Right ventricle myocardium inferior (tissue), 1 donor: ENCODE results near the gene FOXE3. TPM values are rescaled to one million over a fixed set of nuclear protein-coding genes. Genes with fewer than 3 reads are reported as not detected.
A peak's percentile ranks its signal among the peaks of the same experiment; 100 is the strongest.

Experiments used
- ATAC-seq: fragments of 200-7000 bp; cut with Tn5 transposase; one replicate; pipeline ENCODE4 v1.9.1; 2020; ENCODE audit warnings: mild to moderate bottlenecking, moderate library complexity
- DNase-seq: peaks from one replicate; pipeline ENCODE4 v3.0.0; 2021; ENCODE audit errors: missing footprints
- intact Hi-C: fragments of 100-400 bp; cut with DNase I; formaldehyde crosslinking; loops from one replicate; pipeline ENCODE4 v1.11.0; 2022
- long read RNA-seq: library from polyadenylated mRNA; unstranded; transcript quantifications from one replicate; pipeline ENCODE4 v2.0.0, GENCODE V29; 2021
- total RNA-seq: library from RNA; stranded (reverse); fragmentation: NEBNext Ultra II Directional; extraction: Animal tissue kit (Norgen Biotek cat#: 25700); gene quantifications from one replicate; pipeline ENCODE4 v1.2.1, GENCODE V29; 2021
- donor health status: DM: no; HTN: yes; CAD: no; lungs with severe emphysema.

FOXE3 gene
- not detected for total RNA-seq
- long read RNA-seq: 0 reads

DNA sequence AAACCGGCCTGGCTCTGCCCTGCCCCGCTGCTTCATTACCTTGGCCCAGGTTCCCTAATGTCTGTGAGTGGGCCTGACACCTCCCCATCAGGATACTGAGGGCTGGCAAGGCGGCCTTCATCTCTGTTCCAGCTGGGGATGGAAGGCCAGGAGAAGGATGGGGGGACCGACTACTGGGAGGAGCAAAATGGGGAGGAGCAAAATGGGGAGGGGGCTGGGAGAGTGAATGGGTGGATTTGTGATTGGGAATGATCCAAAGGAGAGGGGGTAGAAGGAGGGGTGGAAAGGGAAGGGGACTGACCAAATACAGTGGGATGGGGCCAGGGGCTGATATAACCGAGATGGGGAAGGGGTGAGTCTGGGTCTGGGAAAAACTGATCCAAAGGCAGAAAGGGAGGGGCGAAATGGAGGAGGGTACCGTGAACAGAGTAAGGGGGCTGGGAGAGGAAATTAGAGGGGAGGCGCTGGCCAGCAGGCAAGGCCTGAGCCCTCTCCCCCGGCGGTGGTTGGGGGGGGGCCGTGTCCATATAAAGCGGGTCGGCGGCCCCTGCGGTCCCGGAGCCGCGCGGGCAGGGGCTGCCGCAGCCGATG, at the start of gene FOXE3:
FOXE3 (plus strand) TSS at position 558 of the 591 bp plus-strand sequence; CDS start at position 589, 31 bp downstream.
- intact Hi-C loops: no loop called here
- no peak for ATAC-seq
- DNase-seq: no peak

DNA sequence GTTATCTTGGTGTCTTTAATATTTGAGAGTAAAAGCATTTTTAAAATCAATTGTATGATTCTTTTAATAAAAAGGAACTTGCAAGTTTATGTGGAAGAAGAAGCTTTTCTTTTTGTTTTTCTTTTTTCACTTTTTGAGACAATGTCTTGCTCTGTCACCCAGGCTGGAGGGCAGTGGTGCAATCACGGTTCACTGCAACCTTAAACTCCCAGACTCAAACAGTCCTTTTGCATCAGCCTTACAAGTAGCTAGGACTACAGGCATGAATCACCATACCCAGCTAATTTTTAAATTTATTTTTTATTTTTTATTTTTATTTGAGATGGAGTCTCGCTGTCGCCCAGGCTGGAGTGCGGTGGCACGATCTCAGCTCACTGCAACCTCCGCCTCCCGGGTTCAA, 48.4 kb upstream of the FOXE3 start:
- intact Hi-C loops: no loop called here
- no peak for DNase-seq
- no peak for ATAC-seq

DNA sequence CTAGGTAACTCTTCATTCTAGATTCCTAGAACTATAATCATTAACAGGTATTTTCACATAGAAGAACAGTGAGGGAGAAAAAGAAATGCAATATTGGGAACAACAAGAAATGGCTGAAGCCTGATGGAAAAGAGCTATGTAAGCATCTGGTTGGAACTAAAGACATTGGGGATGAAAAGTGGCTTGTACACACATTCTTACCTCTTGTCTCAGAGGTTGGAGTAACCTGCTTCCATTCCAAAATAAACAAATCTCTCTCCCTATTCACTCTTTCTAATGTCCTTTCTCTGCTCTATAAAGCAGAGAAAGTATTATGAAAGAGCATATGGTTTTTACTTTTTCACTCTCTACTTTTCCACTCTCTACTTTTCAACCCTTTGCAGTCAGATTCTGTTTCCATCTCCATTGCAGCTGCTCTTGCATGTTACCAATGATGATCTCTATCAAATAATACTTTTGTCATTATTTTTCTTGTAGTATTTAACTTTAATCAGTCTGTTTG, 45.0 kb upstream of the FOXE3 start:
- intact Hi-C loops: no loop called here
- DNase-seq (no peak), ATAC-seq (no peak)

DNA sequence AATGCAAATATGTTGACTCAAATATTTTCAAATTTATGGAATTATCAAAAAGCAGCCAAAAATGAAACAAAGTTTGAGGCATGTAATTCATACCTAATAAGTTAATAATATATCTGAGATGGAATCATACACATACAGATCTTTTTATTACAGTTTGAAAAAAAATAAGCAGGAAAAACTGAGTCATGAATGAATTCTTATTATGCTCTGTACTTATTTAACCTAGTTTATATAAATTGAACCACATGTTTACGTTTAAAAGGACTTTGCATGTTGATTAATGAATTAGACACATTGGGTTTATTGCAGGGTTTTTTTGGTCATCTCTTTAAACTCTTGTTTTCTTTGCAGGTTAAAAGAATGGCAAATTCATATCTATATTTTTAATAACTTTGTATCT, 41.6 kb upstream of the FOXE3 start:
- intact Hi-C loops: no loop called here
- no peak for DNase-seq
- no peak for ATAC-seq

DNA sequence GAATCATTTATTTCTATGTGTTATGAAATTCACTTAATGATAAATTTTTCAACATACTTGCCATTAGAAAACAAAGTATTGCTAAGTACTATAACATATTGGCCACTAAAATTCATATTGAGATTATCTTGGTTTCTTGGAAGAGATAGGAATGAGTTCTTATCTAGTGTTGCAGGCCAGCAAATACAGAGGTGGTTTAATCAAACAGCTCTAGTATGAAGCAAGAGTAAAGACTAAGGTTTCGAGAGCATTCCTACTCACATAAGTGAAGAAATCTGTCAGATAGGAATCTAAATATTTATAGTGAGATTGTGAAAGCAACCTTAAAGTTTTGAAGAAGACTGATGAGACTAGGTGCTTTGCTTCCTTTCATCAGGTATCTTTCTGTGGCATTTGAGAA, 37.9 kb upstream of the FOXE3 start:
- intact Hi-C loops: no loop called here
- DNase-seq (no peak), ATAC-seq (no peak)

DNA sequence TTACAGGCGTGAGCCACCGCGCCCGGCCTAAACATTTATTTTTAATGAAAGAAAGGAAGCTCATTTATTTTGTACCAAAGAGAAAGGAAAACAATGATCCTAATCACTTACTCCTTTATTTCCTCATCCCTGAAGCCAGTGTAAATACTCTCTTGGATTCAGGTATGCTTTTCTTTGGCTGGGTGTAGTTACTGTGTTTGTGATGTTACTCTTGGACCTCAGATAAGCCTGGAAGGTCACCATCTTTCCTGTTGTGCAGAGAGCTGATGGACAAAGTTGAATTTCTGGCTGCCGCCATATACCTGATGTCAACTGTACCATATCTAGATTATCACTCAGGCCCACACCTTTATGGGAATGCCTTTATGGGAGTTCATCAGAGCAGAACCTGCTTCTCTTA, 35.4 kb upstream of the FOXE3 start:
- ATAC-seq: no peak
- intact Hi-C loops: no loop called here
- no peak for DNase-seq

DNA sequence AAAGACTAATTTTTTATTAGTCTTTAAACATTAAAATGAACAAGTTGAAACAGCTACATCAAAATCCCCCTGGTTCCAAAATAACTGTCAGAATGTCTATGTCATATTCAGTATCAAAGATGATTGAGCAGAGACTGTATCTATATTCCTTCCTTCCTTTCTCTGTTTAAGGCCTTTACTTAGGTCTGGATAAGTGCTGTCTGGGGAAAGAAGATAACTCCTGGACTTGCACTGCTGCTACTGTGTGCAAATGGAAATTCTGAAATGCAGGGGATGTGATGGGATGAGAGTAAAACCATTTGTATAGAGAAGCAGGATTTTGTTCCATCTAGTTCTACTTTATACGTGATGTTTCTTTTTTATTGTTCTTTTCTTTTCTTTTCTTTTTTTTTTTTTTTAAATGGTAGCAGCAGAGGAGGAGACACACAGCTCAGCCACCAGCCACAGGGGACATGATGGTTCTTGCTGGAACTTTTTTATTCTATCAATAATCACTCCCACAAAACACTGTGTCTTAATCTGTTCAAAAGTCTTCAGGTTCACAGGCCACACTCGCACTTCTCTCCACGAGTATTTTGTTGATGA, 33.6 kb upstream of the FOXE3 start:
- no peak for ATAC-seq
- intact Hi-C loops: no loop called here
- DNase-seq: no peak

DNA sequence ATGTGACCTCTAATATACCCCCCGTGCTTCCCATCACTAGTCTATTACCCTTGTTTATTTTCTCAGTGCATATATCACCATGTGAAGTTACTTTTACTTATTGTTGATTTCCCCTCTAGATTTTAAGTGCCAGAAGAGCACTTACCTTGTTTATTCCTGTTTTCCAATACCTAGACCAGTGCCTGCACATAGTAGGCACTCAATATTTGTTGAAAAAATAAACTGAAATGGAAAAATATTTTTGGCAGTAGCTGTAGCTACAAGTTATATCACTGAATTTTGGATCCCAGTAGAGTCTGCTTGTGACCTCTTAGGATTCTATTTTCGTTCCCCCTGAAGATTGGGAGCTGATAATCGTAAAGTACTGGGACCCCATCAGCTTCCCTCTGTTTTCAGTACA, 32.0 kb upstream of the FOXE3 start:
- intact Hi-C loops: no loop called here
- ATAC-seq (no peak), DNase-seq (no peak)

DNA sequence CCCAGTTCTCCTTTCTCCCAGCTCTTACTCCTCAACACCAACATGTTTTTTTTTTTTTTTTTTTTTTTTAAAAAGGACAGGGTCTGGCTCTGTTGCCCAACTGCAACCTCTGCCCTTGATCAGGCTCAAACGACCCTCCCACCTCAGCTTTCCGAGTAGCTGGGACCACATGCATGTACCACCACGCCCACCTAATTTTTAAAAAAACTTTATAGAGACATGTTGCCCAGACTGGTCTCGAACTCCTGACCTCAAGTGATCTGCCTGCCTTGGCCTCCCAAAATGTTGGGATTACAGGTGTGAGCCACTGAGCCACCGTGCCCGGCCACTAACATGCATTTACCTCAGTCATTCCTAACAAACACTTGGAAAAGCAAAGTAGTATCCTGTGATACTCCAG, 31.1 kb upstream of the FOXE3 start:
- intact Hi-C loops: loop anchor here (5.0 kb wide), 1 partner anchor 327 kb away; no protein-coding TSS in a partner anchor
- ATAC-seq (no peak), DNase-seq (no peak)

DNA sequence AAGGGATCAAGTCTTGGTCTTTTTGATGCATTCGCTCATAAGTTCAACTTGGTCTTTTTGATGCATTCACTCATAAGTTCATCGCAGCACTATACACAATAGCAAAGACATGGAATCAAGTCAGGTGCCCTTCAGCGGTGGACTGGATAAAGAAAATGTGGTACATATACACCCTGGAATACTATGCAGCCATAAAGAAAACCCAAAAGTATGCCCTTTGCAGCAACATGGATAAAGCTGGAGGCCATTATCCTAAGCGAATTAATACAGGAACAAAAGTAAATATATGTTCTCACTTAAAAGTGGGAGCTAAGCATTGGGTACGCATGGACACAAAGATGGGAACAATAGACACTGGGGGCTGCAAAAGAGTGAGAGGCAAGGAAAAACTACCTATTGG, 29.8 kb upstream of the FOXE3 start:
- no peak for ATAC-seq
- no peak for DNase-seq
- intact Hi-C loops: loop anchor here (5.0 kb wide), 1 partner anchor 326 kb away; no protein-coding TSS in a partner anchor

DNA sequence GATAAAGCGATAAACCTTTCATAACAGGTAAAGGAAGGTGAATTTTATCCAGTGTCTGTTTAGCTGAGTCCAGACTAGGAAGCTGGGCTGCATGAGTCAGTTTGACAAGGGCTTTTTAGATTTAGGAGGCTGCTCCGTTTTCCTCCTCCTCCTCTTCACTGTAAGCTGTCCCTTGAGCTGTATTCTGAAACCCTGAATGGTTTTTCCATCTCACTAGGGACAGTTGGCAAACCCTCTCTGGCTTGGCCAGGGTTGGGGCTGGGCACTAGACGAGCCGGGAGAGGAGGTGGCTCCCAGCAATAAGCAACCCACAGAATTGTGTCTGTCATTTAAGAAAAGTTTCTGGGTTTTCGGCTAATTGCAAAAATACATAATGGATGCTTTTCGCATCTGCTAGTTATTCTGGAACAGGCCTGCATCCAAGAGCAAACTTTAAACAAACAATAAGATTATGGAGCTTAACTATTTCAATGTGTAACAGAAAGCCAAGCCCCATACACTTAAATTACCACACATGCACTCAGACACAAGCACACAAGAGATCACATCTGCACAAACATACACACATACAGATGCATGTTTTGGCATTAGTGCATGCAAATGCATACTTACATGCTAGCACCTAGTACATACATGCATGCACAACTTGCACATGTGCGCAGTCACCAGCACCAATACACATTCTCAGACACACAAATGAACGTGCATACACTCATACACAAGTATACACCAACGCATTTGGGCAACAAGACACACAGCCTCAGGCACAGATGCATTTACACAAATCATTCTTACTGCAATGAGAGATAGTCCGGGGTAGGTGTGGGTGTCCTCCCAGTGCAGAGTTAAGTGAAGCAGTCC, 27.8 kb upstream of the FOXE3 start:
- DNase-seq (no peak), ATAC-seq (no peak)
- intact Hi-C loops: loop anchor here (5.0 kb wide), 1 partner anchor 324 kb away; no protein-coding TSS in a partner anchor

DNA sequence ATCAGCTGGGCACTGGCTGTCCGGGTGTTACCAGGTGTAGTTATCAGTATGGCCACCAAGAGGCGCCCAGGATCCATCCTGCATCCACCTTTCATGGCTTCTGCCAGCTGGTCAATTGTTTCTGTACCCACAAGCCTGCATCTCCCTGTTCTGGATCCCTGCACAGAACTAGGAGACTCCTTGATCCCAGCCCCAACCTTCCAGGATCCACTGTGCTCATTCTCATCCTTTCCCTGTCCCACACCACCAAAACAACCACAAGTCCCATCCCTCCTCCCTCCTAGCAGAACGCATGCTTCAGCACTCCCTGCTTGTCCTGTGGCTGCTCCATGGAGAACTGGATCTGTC, 27.2 kb upstream of the FOXE3 start:
- intact Hi-C loops: loop anchor here (5.0 kb wide), 1 partner anchor 323 kb away; no protein-coding TSS in a partner anchor
- ATAC-seq: peak; percentile 66
- no peak for DNase-seq

DNA sequence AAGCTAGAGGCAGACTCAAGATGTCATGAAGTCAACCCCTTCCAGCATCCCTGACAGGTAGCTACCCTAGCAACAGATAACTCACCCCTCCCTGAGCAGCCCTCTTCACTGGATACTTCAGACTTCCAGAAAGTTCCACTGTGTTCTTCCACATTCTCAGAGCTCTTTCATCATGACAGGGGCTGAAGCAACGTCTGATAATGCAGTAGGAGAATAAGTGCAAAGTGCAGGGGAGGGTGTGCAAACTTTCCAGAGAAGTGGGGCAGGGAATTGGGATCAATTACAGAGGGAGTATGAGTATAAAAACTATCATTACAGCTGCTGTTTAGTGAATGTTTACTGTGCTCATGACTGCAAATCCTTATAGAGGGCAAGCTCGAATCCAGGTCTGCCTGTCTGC, 26.4 kb upstream of the FOXE3 start:
- DNase-seq (no peak), ATAC-seq (no peak)
- intact Hi-C loops: loop anchor here (5.0 kb wide), 1 partner anchor 323 kb away; no protein-coding TSS in a partner anchor

DNA sequence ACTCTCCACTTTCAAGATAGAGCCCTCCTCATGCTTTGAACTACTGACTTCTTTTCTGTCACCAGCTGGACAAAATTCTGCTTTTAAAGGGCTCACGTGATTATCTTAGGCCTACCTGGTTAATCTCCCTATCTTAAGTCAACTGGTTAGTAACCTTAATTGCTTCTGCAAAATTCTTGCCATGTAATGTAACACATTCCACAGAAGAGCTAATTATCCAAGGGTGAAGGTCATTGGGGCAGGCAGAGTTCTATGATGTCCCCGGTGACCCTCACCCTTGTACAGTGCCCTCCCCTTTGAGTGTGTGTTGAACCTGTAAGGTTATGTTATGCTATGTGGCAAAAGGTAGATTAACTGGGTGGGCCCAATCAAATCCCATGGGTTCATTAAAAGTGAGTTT, 25.2 kb upstream of the FOXE3 start:
- ATAC-seq: no peak
- DNase-seq: no peak
- intact Hi-C loops: no loop called here

DNA sequence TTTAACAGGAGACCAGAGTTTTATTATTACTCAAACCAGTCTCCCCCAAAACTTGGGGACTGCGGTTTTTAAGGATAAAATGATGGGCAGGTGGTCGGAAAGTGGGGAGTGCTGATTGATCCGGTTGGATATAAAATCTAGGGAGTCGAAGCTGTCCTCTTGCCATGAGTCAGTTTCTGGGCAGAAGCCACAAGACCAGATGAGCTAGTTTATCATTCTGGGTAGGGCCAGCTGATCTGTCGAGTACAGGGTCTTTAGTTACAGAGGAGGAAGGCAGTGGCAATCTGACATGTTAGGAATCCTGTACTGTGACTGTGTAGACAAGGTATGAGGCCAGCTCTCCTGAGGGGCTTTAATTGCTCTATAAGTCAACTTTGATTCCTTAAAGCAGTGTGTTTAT, 22.9 kb upstream of the FOXE3 start:
- intact Hi-C loops: no loop called here
- DNase-seq: no peak
- no peak for ATAC-seq

DNA sequence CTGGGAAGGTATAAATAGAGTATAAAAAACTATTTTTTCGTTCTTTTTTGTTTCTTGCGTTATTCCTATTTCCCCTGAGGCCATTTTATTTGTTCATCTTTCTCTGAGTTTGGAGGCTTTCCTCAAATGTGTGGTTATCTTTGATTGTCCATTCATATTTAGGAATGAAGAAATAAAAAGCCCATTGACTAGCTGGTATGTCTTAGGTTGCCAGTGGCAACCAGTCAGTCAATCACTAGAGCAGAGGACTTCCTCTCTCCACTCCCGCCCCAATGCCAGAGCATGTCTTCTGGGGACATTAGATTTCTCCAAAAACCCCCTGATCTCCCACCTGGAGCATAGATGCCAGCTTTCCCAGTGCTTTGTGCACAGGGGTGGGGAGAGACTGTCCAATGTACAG, 20.7 kb upstream of the FOXE3 start:
- ATAC-seq: no peak
- intact Hi-C loops: no loop called here
- DNase-seq: no peak

DNA sequence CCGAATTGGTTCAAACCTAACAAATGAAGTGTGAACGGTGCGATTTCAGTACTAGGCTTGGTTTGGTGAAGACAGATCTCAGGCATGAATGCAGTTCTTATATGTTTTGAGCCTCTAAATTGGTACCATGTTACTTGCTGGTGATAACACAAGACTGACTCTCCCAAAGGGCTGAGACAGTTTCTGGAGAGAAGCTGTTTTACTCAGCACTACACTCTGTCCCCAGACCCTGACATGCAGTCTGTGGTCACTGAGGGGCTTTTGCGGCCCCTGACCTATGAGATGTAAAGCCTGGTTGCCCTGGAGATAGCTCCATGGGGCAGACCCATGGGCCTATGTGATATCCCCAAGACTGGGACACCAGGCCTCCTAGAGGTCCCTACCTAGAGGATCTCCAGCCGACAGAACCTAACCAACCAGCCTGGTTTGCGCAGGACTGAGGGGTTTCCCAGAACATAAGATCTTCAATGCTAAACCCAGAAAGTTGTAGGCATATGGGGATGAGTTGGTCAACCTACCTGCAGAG, 19.4 kb upstream of the FOXE3 start:
- DNase-seq (no peak), ATAC-seq (no peak)
- intact Hi-C loops: no loop called here

DNA sequence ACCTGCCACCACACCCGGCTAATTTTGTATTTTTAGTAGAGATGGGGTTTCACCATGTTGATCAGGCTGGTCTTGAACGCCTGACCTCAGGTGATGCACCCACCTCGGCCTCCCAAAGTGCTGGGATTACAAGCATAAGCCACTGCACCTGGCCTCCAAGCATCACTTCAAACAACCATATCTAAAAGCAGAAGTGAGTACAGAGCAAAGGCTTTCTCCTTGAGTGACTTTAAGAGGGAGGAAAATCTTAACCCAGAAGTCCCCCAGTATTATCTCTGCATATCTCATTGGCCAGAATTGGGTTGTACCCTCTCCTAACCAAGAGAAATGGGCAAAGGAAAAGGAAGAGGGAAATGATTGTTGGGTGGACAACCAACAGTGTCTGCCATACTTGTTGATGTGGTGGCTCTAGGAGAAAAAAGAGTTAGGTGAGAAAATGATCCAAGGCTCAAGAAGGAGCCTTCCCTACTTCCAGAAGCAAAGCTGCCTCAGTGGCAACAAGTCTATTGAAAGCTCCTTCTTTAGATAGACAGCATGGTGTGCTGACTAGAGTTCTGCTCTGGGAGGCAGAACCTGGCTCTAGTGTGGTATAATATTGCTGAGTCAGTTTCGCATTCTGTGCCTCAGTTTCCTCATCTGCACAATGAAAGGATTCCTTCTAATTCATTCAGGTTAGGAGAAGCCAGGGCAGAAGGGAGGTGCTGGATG, 16.8 kb upstream of the FOXE3 start:
- DNase-seq: no peak
- intact Hi-C loops: no loop called here
- no peak for ATAC-seq

DNA sequence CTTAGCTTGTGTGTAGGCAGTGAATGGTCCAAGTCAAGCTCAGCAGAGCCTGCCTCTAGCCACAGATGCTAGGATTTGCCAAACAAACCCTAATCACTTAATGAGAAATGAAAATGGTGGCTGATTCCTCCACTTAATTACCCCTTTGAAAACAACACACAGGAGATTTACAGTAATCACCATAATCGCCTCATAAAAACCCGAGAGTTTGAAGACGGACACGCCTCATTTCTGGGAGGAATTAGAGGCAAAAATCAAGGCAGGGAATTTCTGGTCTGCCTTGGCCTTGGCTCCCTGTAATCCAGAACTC, 16.3 kb upstream of the FOXE3 start:
- no peak for DNase-seq
- ATAC-seq: no peak
- intact Hi-C loops: no loop called here
